Duodenal mucosa (tissue), 2 donors: Measurements from ENCODE around the gene GADL1.

Experiments used
- H3K27ac ChIP-seq: one replicate; pipeline ENCODE4 v1.7.0; 2013; ENCODE audit warnings: low read depth, low read length
- H3K27me3 ChIP-seq, 2 donors: one replicate each; pipeline ENCODE4 v1.7.0; 2013; ENCODE audit warnings: low read length in 2 of 2, control low read depth in 1 of 2; ENCODE audit not compliant: insufficient read depth in 2 of 2, control insufficient read depth in 1 of 2
- H3K36me3 ChIP-seq, 2 donors: one replicate each; pipeline ENCODE4 v1.7.0; 2013; ENCODE audit warnings: low read length in 2 of 2, control low read depth in 1 of 2; ENCODE audit not compliant: insufficient read depth in 2 of 2, control insufficient read depth in 1 of 2
- H3K4me1 ChIP-seq, 2 donors: one replicate each; pipeline ENCODE4 v1.7.0; 2013; ENCODE audit warnings: low read length in 2 of 2, control low read depth in 1 of 2; ENCODE audit not compliant: insufficient read depth in 2 of 2, control insufficient read depth in 1 of 2
- H3K4me3 ChIP-seq, 2 donors: one replicate each; pipeline ENCODE4 v1.7.0; 2013; ENCODE audit warnings: low read length in 2 of 2, low read depth in 1 of 2
- H3K9ac ChIP-seq, 2 donors: one replicate each; pipeline ENCODE4 v1.7.0; 2013; ENCODE audit warnings: low read length in 2 of 2, low read depth in 1 of 2
- H3K9me3 ChIP-seq, 2 donors: one replicate each; pipeline ENCODE4 v1.7.0; 2013; ENCODE audit warnings: low read length in 2 of 2, control low read depth in 1 of 2; ENCODE audit not compliant: control insufficient read depth in 1 of 2

The GADL1 gene

GRCh38 chr3:30766522-30766921 lies 127.9 kb downstream of the GADL1 start:
- no peak overlapping the region for H3K27ac ChIP-seq
- no peaks in the 10 kb centered on the region for H3K27me3 ChIP-seq
- no peak overlapping the region for H3K4me3 ChIP-seq
- H3K9me3 ChIP-seq, result no peaks in the 10 kb centered on the region
- H3K36me3 ChIP-seq, result no peaks in the 10 kb centered on the region
- H3K9ac ChIP-seq, result no peak overlapping the region
- no peaks in the 10 kb centered on the region for H3K4me1 ChIP-seq

- Histone ChIP-seq H3K27me3 (no peaks in the 10 kb centered on the region), H3K4me3 (no peak overlapping the region), H3K9me3 (no peaks in the 10 kb centered on the region)
These were observed 129.6 kb downstream of the GADL1 start for GRCh38 chr3:30764891-30765290.

GRCh38 chr3:30764281-30764680 lies 130.2 kb downstream of the GADL1 start:
- no peaks in the 10 kb centered on the region for H3K27me3 ChIP-seq

More at GRCh38 chr3:30764891-30765290, 129.6 kb downstream of the GADL1 start:
- Histone ChIP-seq H3K27ac (no peak overlapping the region), H3K9ac (no peak overlapping the region), H3K4me1 (no peaks in the 10 kb centered on the region), H3K36me3 (no peaks in the 10 kb centered on the region)

GRCh38 chr3:30761374-30761773 lies 133.1 kb downstream of the GADL1 start:
- H3K36me3 ChIP-seq, result no peaks in the 10 kb centered on the region
- no peak overlapping the region for H3K27ac ChIP-seq
- H3K4me3 ChIP-seq, result no peak overlapping the region
- no peaks in the 10 kb centered on the region for H3K9me3 ChIP-seq
- peaks cover 0 to 4% of the 10 kb centered on the region in 2 donors for H3K4me1 ChIP-seq
- H3K27me3 ChIP-seq, result no peaks in the 10 kb centered on the region
- H3K9ac ChIP-seq, result no peak overlapping the region

More at GRCh38 chr3:30764281-30764680, 130.2 kb downstream of the GADL1 start:
- H3K9me3 ChIP-seq, result no peaks in the 10 kb centered on the region
- no peak overlapping the region for H3K4me3 ChIP-seq
- no peaks in the 10 kb centered on the region for H3K36me3 ChIP-seq
- no peaks in the 10 kb centered on the region for H3K4me1 ChIP-seq
- no peak overlapping the region for H3K9ac ChIP-seq
- no peak overlapping the region for H3K27ac ChIP-seq

- Histone ChIP-seq H3K27ac (no peak overlapping the region), H3K36me3 (no peaks in the 10 kb centered on the region), H3K9me3 (no peaks in the 10 kb centered on the region), H3K4me3 (no peak overlapping the region), H3K27me3 (no peaks in the 10 kb centered on the region), H3K9ac (no peak overlapping the region), H3K4me1 (peaks cover 0 to 4% of the 10 kb centered on the region in 2 donors)
These were observed 133.7 kb downstream of the GADL1 start for GRCh38 chr3:30760737-30761136.

- H3K4me3 ChIP-seq, result no peak overlapping the region
- H3K9me3 ChIP-seq, result no peaks in the 10 kb centered on the region
- H3K27ac ChIP-seq, result no peak overlapping the region
- H3K4me1 ChIP-seq, result peaks cover 0 to 4% of the 10 kb centered on the region in 2 donors
- no peak overlapping the region for H3K9ac ChIP-seq
- no peaks in the 10 kb centered on the region for H3K27me3 ChIP-seq
- no peaks in the 10 kb centered on the region for H3K36me3 ChIP-seq
These were observed 134.3 kb downstream of the GADL1 start for GRCh38 chr3:30760040-30760695.

- Histone ChIP-seq H3K27me3 (no peaks in the 10 kb centered on the region), H3K4me3 (no peak overlapping the region), H3K4me1 (peaks cover 0 to 4% of the 10 kb centered on the region in 2 donors), H3K27ac (no peak overlapping the region), H3K36me3 (no peaks in the 10 kb centered on the region), H3K9ac (no peak overlapping the region), H3K9me3 (no peaks in the 10 kb centered on the region)
These were observed 138.2 kb downstream of the GADL1 start for GRCh38 chr3:30756218-30756617.

- no peak overlapping the region for H3K4me3 ChIP-seq
- H3K9me3 ChIP-seq, result no peaks in the 10 kb centered on the region
- no peaks in the 10 kb centered on the region for H3K27me3 ChIP-seq
- no peaks in the 10 kb centered on the region for H3K36me3 ChIP-seq
- no peak overlapping the region for H3K27ac ChIP-seq
- no peak overlapping the region for H3K9ac ChIP-seq
- peaks cover 0 to 4% of the 10 kb centered on the region in 2 donors for H3K4me1 ChIP-seq
These were observed 140.0 kb downstream of the GADL1 start for GRCh38 chr3:30754426-30754825.

- Histone ChIP-seq H3K4me1 (peaks cover 0 to 4% of the 10 kb centered on the region in 2 donors), H3K4me3 (no peak overlapping the region), H3K36me3 (no peaks in the 10 kb centered on the region), H3K27me3 (no peaks in the 10 kb centered on the region), H3K27ac (no peak overlapping the region), H3K9ac (no peak overlapping the region), H3K9me3 (no peaks in the 10 kb centered on the region)
These were observed 140.7 kb downstream of the GADL1 start for GRCh38 chr3:30753766-30754165.

- Histone ChIP-seq H3K27me3 (no peaks in the 10 kb centered on the region), H3K9ac (no peak overlapping the region), H3K9me3 (no peaks in the 10 kb centered on the region), H3K4me3 (no peak overlapping the region), H3K36me3 (no peaks in the 10 kb centered on the region), H3K4me1 (peaks cover 0 to 4% of the 10 kb centered on the region in 2 donors), H3K27ac (no peak overlapping the region)
These were observed 141.5 kb downstream of the GADL1 start for GRCh38 chr3:30752970-30753369.
